ENCODE results near the gene CDC37L1.

Gene CDC37L1

DNA sequence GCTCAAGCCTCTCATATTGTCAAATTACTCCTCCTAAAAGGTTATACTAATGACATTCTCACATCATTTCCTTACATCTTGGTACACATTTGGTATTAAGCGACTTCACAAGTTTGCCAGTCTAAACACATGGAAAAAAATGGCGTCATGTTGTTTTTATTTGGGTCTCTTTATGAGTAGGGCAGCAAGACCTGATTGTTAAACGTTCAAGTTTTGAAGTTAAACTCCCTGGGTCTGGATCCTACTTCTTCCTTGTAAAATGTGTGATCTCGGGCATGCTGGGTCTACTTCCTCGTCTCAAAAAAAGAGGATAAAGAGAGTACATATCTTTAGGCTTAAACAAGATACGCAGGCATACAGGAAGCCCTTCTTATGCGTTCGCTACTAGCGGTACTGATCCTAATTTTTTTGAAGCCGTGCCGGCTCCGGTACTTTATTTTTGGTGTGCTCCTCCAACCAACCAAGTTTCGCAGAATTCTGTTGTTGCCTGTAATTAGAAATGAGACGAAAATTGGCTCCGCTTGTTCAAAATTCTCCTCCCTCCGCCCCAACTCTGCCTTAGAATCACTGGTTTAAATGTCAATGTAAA is 596 bp upstream of the CDC37L1 start:
- peaks cover 21 to 23% of the 10 kb centered on the region in 2 experiments for H3K4me1 ChIP-seq (ENCODE audit: control insufficient read depth in 1 of 2, insufficient read depth in 1 of 2, low read depth in 1 of 2, low read length in 1 of 2)
- no peaks in the 10 kb centered on the region for H3K27me3 ChIP-seq
- peak overlapping the region; percentile 85 for H3K27ac ChIP-seq
- TF ChIP-seq, protein P1, sequence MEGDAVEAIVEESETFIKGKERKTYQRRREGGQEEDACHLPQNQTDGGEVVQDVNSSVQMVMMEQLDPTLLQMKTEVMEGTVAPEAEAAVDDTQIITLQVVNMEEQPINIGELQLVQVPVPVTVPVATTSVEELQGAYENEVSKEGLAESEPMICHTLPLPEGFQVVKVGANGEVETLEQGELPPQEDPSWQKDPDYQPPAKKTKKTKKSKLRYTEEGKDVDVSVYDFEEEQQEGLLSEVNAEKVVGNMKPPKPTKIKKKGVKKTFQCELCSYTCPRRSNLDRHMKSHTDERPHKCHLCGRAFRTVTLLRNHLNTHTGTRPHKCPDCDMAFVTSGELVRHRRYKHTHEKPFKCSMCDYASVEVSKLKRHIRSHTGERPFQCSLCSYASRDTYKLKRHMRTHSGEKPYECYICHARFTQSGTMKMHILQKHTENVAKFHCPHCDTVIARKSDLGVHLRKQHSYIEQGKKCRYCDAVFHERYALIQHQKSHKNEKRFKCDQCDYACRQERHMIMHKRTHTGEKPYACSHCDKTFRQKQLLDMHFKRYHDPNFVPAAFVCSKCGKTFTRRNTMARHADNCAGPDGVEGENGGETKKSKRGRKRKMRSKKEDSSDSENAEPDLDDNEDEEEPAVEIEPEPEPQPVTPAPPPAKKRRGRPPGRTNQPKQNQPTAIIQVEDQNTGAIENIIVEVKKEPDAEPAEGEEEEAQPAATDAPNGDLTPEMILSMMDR (IDR thresholded peaks at IDR 0.05) = no peak
- no peaks in the 10 kb centered on the region for H3K9me3 ChIP-seq
- H3K36me3 ChIP-seq = no peaks in the 10 kb centered on the region
- H3K4me3 ChIP-seq (ENCODE audit: low read depth in 1 of 2, low read length in 1 of 2) = peak overlapping the region; percentile 65 to 84

- TF ChIP-seq, protein P1 (IDR thresholded peaks at IDR 0.05) = no peak
- Histone ChIP-seq H3K27ac (peak overlapping the region; percentile 85), H3K9me3 (no peaks in the 10 kb centered on the region), H3K4me1 (ENCODE audit: control insufficient read depth in 1 of 2, insufficient read depth in 1 of 2, low read depth in 1 of 2, low read length in 1 of 2) (peaks cover 21 to 23% of the 10 kb centered on the region in 2 experiments), H3K36me3 (peaks cover under 1% of the 10 kb centered on the region), H3K27me3 (no peaks in the 10 kb centered on the region), H3K4me3 (ENCODE audit: low read depth in 1 of 2, low read length in 1 of 2) (peak overlapping the region; percentile 65 to 84)
Observed at GRCh38 chr9:4680173-4680525, 780 bp downstream of the CDC37L1 start.

GRCh38 chr9:4680750-4681149 is 1.4 kb downstream of the CDC37L1 start:
- Histone ChIP-seq H3K27ac (no peak overlapping the region), H3K36me3 (peaks cover 7% of the 10 kb centered on the region), H3K4me3 (ENCODE audit: low read depth in 1 of 2, low read length in 1 of 2) (peak overlapping the region; percentile 65 to 84), H3K4me1 (ENCODE audit: control insufficient read depth in 1 of 2, insufficient read depth in 1 of 2, low read depth in 1 of 2, low read length in 1 of 2) (peaks cover 21 to 23% of the 10 kb centered on the region in 2 experiments), H3K27me3 (no peaks in the 10 kb centered on the region), H3K9me3 (no peaks in the 10 kb centered on the region)
- TF ChIP-seq, protein P1 (IDR thresholded peaks at IDR 0.05) = no peak

GRCh38 chr9:4684820-4685219 is 5.5 kb downstream of the CDC37L1 start:
- Histone ChIP-seq H3K36me3 (peaks cover 18% of the 10 kb centered on the region), H3K9me3 (no peaks in the 10 kb centered on the region), H3K27me3 (no peaks in the 10 kb centered on the region), H3K27ac (no peak overlapping the region), H3K4me3 (ENCODE audit: low read depth in 1 of 2, low read length in 1 of 2) (no peak overlapping the region), H3K4me1 (ENCODE audit: control insufficient read depth in 1 of 2, insufficient read depth in 1 of 2, low read depth in 1 of 2, low read length in 1 of 2) (peaks cover 12% of the 10 kb centered on the region in 2 experiments)
- TF ChIP-seq, protein P1 (IDR thresholded peaks at IDR 0.05) = no peak

DNA sequence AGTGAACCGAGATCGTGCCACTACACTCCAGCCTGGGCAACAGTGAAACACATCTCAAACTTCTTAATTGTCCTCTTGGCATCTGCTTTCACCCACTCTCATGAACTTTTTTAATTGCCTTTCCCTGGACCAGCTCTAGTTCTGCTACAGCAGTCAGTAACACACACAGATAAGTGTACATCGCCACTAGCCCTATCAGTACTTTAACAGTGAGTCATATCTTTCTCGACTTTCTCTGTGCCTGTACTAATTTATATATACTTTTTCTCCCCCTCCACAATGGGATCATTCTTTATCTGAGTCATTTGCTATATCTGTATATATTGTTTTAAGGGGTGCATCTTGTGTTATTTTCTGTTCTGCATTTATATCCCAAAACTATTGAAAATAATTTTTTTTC is 6.7 kb downstream of the CDC37L1 start:
- H3K27ac ChIP-seq = no peak overlapping the region
- TF ChIP-seq, protein P1 (IDR thresholded peaks at IDR 0.05) = no peak
- peaks cover 31% of the 10 kb centered on the region for H3K36me3 ChIP-seq

More for the DNA sequence above, 6.7 kb downstream of the CDC37L1 start:
- no peaks in the 10 kb centered on the region for H3K27me3 ChIP-seq
- no peaks in the 10 kb centered on the region for H3K9me3 ChIP-seq
- H3K4me1 ChIP-seq (ENCODE audit: control insufficient read depth in 1 of 2, insufficient read depth in 1 of 2, low read depth in 1 of 2, low read length in 1 of 2) = no peaks in the 10 kb centered on the region
- no peak overlapping the region for H3K4me3 ChIP-seq (ENCODE audit: low read depth in 1 of 2, low read length in 1 of 2)
